ENCODE measurements around the gene CGNL1. TPM values are rescaled to one million over a fixed set of nuclear protein-coding genes. Genes with fewer than 3 reads are reported as not detected.

CGNL1 gene
- total and polyA plus RNA-seq, 10 of the 15 experiments (the other 5 are each of a cell fraction or from before 2014, with no cell fraction given) = under 0.01 to 0.27 (median 0.04) TPM; not detected in 3

- Histone ChIP-seq H3K4me3 (no peak overlapping the region), H3K4me2 (ENCODE audit: control insufficient read depth, insufficient read depth) (no peak overlapping the region), H3K9me3 (replicated peaks; ENCODE audit: control insufficient read depth, insufficient read depth, low read length) (no peaks in the 10 kb centered on the region), H4K20me1 (ENCODE audit: control insufficient read depth, insufficient read depth) (no peaks in the 10 kb centered on the region), H3K27ac (ENCODE audit: control insufficient read depth, insufficient read depth) (no peak overlapping the region), H3K36me3 (ENCODE audit: control insufficient read depth in 2 of 2, insufficient read depth in 2 of 2, low read length in 1 of 2) (no peaks in the 10 kb centered on the region), H3K9ac (ENCODE audit: control insufficient read depth, insufficient read depth, low read length) (no peak overlapping the region), H3K27me3 (replicated peaks in 1 of 2; ENCODE audit: control insufficient read depth in 2 of 2, insufficient read depth in 2 of 2, low read length in 1 of 2) (no peaks in the 10 kb centered on the region; a peak in 3 of 4 replicates), H3K79me2 (ENCODE audit: control insufficient read depth, insufficient read depth, low read length) (no peaks in the 10 kb centered on the region), H3K4me1 (ENCODE audit: control insufficient read depth, insufficient read depth, low read length) (no peaks in the 10 kb centered on the region), H2AFZ (ENCODE audit: control insufficient read depth, low read depth, low read length) (no peak overlapping the region)
- intact Hi-C loops (cut with micrococcal nuclease; ENCODE audit: unreplicated experiment) = no loop called here
- BruUV-seq (replicated peaks) = no TSS peak
- in situ Hi-C loops (cut with MboI) = no loop called here
- ChIA-PET CTCF (interaction anchor here (0.7 to 1.9 kb wide), 5 partner anchors 11 to 213 kb away, joined by 3 to 5 read pairs (median 4); no protein-coding TSS in a partner anchor), POLR2A (no interaction called here), SMC1A (ENCODE audit: uncharacterized antibody, unreplicated experiment) (interaction anchor here (0.6 to 0.9 kb wide), 2 partner anchors 33 to 183 kb away, joined by 3 read pairs; no protein-coding TSS in a partner anchor), RAD21 (ENCODE audit: unreplicated experiment) (interaction anchor here (1.8 kb wide), 1 partner anchor 183 kb away, joined by 6 read pairs; no protein-coding TSS in a partner anchor)
- no peak for ATAC-seq
- TF ChIP-seq SIN3A (IDR thresholded peaks at IDR 0.05; ENCODE audit: low read depth, low read length) (no peak), RUNX3 (IDR thresholded peaks at IDR 0.05; ENCODE audit: low read length) (0 out of 2 replicates have a peak, but pooled peaks have one; percentile 7)
- WGBS (ENCODE audit: insufficient coverage, insufficient replicate concordance, low lambda C conversion rate, missing lambda C conversion rate) = 27% methylated on average over 13 of the region's 13 CpGs
- no peak for DNase-seq (ENCODE audit: low read depth, low spot score)
- FAIRE-seq = no peak
Observed at GRCh38 chr15:57329582-57330367, 46.5 kb upstream of the CGNL1 start.

- in situ Hi-C loops (cut with MboI) = no loop called here
- 42% methylated on average over 13 of the region's 14 CpGs for WGBS (ENCODE audit: insufficient coverage, insufficient replicate concordance, low lambda C conversion rate, missing lambda C conversion rate)
- no peak for FAIRE-seq
Observed at GRCh38 chr15:57330619-57331340, 45.5 kb upstream of the CGNL1 start.

More at GRCh38 chr15:57330619-57331340, 45.5 kb upstream of the CGNL1 start:
- Histone ChIP-seq H3K27ac (ENCODE audit: control insufficient read depth, insufficient read depth) (no peak overlapping the region), H4K20me1 (ENCODE audit: control insufficient read depth, insufficient read depth) (no peaks in the 10 kb centered on the region), H3K9ac (ENCODE audit: control insufficient read depth, insufficient read depth, low read length) (no peak overlapping the region), H3K79me2 (ENCODE audit: control insufficient read depth, insufficient read depth, low read length) (no peaks in the 10 kb centered on the region), H2AFZ (ENCODE audit: control insufficient read depth, low read depth, low read length) (no peak overlapping the region), H3K4me2 (ENCODE audit: control insufficient read depth, insufficient read depth) (no peak overlapping the region), H3K4me1 (ENCODE audit: control insufficient read depth, insufficient read depth, low read length) (no peaks in the 10 kb centered on the region), H3K27me3 (replicated peaks in 1 of 2; ENCODE audit: control insufficient read depth in 2 of 2, insufficient read depth in 2 of 2, low read length in 1 of 2) (no peaks in the 10 kb centered on the region; a peak in 3 of 4 replicates), H3K36me3 (ENCODE audit: control insufficient read depth in 2 of 2, insufficient read depth in 2 of 2, low read length in 1 of 2) (no peaks in the 10 kb centered on the region), H3K9me3 (replicated peaks; ENCODE audit: control insufficient read depth, insufficient read depth, low read length) (no peaks in the 10 kb centered on the region), H3K4me3 (no peak overlapping the region)
- no peak for ATAC-seq
- TF ChIP-seq RUNX3 (IDR thresholded peaks at IDR 0.05; ENCODE audit: low read length) (no peak), ATF2 (IDR thresholded peaks at IDR 0.05; ENCODE audit: low read length) (no peak), EP300 (IDR thresholded peaks at IDR 0.05; ENCODE audit: borderline replicate concordance in 1 of 2, control insufficient read depth in 1 of 2, low read depth in 2 of 2, low read length in 2 of 2) (no peak)
- ChIA-PET SMC1A (ENCODE audit: uncharacterized antibody, unreplicated experiment) (interaction anchor here (1.0 kb wide), 1 partner anchor 196 kb away, joined by 3 read pairs; no protein-coding TSS in a partner anchor), CTCF (interaction anchor here (0.7 to 1.4 kb wide), 2 partner anchors 18 to 185 kb away, joined by 3 read pairs; no protein-coding TSS in a partner anchor), POLR2A (no interaction called here), RAD21 (ENCODE audit: unreplicated experiment) (no interaction called here)
- DNase-seq (ENCODE audit: low read depth, low spot score) = no peak
- intact Hi-C loops (cut with micrococcal nuclease; ENCODE audit: unreplicated experiment) = no loop called here
- BruUV-seq (replicated peaks) = no TSS peak

Data from GM12878 (cell line).